NCI-H748 (cell line): Measurements from ENCODE around the gene MAPK8IP3.
"Not testable (repeated sequence)": the region's sequence is repeated elsewhere in the genome, so short reads cannot be mapped to it uniquely, and the experiment has no call there.

Source experiments
- DNase-seq: peaks from one replicate; lab custom pipeline; 2025; ENCODE audit not compliant: unreplicated experiment; lab: John Stamatoyannopoulos, UW

The MAPK8IP3 gene

DNA sequence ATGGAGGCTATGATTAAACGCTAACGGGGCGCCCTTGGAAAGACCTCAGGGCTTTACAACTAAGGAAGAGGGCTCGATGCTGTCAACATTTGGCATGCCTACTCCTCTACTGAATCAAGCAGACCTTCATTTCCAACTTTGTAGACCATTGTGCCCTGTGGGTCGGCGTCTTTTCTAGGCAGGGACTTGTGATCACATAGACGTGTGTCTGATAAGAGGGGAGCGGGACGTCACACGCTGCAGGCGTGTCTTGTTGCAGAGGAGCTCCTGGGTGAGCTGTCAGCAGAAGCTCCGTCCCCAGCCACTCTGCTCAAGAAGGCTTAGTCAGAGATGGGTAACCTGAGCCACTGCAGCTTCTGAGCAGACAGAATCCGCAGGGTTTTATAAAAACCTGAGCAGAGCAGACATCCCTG is 2.8 kb downstream of the MAPK8IP3 start:
- DNase-seq = no peak

DNA sequence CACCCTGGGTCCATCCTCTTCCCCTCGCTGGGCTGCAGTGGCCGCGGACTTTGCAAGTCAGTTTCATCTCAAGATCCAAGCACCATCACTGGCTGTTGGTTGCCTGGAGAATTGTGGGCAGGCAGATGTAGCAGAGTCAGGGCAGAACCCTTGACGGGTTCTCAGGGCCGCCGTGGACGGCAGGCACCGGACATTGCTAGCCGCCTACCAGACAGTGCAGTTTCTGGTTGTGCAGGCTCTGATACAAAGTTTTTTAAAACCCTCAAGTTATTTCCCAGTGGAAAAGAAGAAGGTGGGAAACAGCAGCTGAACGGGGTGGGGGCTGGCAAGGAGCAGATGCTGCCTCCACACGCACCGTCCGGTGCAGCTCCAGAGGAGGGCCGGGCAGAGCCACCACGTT is 3.4 kb downstream of the MAPK8IP3 start:
- DNase-seq = no peak

DNA sequence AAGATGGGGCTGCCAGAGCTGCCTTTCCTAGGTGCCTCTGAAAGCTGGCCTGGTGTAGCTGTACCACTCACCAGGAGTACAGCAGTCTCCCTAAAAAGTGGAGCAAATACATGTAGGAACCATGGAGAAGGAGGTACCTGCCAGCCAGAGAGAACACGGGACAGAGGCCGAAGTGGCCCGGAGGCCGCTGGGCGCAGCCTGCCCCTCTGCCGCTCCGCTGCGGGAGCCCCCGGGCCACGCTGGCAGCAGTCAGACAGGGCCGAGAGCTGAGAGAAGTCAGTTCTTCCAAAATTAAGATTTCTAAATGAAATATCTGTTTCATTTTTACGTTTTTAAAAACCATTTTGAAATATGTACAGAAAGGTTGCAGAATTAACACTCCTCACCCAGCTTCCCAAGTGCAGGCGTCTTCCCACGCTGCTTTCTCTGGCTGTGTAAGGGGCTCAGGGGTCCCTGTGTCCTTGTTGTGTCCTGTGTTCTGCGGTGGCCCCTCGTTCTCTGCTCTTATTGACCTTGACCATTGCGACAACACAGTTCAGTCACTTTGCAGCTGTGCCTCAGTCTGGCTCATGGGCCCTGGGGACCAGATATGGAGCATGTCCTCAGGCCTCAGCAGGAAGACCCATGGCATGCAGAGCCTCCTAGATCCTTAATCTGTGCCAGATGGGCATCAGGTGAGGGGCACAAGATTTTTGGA is 5.0 kb downstream of the MAPK8IP3 start:
- no peak for DNase-seq

DNA sequence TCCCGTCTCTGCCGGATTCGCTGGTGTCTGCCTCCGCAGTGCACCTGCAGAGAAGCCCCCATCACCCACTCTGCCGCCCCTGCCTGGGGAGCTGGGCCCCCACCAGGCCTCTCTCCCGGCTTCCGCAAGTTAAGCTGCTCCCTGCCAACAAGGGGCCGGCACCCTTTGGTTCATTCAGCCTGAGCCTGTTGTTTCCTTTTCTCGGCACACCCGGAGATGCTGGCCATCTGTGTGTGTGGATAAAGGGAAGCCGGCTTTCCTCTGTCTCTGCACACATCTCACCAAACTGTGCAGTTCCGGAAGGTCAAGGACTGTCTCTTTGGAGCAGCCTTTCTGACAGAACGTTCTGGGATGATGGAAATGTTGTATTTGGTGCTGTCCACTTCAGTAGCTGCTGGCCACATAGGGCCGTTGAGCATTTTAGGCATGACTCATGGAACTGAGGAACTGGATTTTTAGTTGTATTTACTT is 6.8 kb downstream of the MAPK8IP3 start:
- no peak for DNase-seq

DNA sequence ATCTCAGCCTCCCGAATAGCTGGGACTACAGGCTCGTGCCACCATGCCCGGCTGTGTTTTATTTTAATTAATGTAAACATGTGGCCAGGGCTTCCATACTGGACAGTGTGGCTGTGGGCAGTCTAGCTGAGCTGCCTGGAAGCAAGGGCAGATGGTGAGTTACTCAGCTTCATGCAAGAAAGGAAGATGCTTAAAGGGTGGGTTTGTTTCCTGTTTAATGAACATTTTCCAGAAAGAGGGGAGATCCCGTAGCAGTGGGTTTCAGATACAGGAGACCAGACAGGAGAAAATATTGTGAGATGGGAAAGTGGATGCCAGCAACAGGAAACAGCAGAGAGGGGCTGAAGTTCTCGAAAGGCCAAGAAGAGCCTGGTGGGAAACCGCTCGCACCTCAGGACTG is 7.3 kb downstream of the MAPK8IP3 start:
- no peak for DNase-seq

DNA sequence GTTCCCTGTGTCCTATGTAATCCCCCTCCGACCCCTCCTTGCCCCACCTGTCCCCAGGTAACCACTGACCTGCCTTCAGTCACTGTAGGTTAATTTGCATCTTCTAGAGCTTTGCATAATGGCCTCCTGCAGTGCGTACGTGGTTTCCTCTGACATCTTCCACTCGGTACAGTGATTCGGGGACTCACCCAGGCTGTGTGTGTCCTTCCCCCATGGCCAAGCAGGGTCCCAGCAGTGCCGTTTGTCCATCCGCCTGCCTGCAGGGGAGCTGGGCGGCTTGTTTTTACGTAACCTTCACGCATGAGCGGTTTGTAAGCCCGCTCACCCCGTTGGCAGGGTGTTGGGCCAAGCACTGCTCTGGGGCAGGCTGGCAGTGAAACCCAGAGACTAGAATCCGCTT is 7.9 kb downstream of the MAPK8IP3 start:
- no peak for DNase-seq

DNA sequence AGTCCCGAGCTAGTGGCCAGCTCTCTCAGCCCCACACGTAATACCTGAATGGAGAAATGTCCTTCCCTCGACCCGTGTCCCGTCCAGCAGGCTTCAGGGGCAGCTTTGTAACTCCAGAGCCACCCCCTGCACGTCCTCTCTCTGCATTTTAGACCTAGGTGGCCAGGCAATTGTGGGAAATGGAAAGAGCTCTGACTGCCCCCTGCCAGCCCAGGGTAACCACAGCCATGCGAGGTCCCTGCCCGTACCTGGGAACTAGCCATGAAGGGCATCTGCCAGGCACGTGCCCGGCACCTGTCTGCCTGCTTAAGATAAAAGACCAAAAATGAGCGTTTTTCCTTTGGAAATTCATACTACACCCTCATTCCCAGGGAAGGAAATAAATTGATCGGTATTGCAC is 9.2 kb downstream of the MAPK8IP3 start:
- DNase-seq = no peak

DNA sequence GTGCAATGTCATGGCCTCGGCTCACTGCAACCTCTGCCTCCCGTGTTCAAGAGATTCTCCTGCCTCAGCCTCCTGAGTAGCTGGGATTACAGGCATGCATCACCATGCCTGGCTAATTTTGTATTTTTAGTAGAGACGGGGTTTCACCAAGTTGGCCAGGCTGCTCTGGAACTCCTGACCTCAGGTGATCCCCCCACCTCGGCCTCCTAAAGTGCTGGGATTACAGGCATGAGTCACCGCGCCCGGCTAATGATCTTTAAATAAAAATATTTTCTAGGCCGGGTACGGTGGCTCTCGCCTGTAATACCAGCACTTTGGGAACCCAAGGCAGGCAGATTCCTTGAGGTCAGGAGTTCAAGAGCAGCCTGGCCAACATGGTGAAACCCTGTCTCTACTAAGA is 12.2 kb downstream of the MAPK8IP3 start:
- not testable (repeated sequence) for DNase-seq

DNA sequence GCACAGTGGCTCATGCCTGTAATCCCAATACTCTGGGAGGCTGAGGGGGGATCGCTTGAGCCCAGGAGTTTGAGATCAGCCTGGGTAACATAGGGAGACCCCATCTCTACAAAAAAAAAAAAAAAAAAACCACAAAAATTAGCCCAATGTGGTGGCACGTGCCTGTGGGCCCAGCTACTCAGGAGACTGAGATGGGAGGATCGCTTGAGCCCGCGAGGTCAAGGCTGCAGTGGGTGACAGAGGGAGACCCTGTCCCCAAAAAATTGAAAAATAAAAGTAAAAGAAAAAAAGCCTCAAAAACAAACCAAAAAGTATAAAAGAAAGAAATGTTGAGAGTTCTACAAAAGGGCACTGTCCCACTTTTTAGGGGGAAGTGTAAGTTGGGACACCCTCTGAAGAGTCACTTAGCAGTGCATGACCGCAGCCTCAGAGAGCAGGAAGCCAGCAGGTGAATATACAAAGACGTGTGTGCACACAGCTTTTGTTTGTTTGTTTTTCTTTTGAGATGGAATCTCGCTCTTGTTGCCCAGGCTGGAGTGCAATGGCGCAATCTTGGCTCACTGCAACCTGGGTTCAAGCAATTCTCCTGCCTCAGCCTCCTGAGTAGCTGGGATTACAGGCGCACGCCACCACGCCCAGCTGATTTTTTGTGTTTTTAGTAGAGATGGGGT is 13.7 kb downstream of the MAPK8IP3 start:
- peak; percentile 5 for DNase-seq

DNA sequence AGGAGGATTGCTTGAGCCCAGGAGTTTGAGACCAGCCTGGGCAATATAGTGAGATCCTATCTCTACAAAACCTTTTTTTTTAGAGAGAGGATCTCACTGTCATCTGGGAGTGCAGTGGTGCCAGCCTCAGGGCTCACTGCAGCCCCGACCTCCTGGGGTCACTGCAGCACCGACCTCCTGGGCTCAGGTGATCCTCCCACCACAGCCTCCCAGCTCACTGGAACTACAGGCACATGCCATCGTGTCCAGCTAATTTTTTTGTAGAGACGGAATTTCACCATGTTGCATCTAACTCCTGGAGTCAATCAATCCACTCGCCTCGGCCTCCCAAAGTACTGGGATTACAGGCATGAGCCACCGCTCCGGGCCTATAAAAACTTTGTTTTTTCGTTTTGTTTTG is 15.4 kb downstream of the MAPK8IP3 start:
- no peak for DNase-seq

DNA sequence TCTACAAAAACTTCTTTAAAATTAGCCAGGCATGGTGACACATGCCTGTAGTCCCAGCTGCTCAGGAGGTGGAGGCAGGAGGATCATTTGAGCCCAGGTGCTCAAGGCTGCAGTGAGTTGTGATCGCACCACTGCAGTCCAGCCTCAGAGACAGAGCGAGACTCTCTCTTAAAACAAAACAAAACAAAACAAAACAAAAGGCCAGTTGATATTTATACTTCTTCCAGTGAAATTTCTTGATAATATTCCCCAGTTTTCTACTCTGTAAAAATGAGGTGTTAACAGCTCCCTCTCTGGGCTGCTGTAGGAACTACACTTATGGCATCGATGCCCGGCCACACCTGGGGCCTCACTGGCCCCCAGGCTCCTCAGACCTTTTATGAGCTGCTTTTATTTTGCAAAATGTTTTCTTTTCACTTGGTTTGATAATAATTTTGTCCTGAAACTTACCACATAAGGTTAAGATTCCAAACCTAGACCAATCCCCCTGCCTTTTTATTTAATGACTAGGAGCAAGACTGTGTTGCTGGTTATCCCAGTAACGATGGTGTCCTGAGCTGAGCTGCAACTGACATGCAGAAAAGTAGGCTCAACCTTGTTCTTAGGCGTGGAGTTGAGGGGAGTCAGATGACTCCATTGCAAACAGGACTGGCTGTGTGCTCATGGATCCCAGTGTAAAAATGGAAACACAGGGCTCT is 17.6 kb downstream of the MAPK8IP3 start:
- peak; percentile 22 for DNase-seq

DNA sequence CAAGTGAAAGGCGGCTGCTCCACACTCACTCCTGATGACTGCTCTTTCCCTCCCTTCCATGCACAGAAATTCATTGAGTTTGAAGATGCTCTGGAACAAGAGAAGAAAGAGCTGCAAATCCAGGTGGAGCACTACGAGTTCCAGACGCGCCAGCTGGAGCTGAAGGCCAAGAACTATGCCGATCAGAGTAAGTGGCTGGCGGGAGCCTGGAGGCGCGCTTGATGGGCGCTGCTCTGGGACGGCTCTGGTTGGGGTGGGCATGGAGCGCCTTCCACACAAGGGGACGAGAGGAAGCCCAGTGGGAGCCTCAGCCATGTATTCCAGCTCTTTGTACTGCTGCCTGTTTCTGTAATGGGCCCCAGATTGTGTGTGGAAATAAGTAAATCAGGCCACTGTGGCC is 18.5 kb downstream of the MAPK8IP3 start:
- no peak for DNase-seq

DNA sequence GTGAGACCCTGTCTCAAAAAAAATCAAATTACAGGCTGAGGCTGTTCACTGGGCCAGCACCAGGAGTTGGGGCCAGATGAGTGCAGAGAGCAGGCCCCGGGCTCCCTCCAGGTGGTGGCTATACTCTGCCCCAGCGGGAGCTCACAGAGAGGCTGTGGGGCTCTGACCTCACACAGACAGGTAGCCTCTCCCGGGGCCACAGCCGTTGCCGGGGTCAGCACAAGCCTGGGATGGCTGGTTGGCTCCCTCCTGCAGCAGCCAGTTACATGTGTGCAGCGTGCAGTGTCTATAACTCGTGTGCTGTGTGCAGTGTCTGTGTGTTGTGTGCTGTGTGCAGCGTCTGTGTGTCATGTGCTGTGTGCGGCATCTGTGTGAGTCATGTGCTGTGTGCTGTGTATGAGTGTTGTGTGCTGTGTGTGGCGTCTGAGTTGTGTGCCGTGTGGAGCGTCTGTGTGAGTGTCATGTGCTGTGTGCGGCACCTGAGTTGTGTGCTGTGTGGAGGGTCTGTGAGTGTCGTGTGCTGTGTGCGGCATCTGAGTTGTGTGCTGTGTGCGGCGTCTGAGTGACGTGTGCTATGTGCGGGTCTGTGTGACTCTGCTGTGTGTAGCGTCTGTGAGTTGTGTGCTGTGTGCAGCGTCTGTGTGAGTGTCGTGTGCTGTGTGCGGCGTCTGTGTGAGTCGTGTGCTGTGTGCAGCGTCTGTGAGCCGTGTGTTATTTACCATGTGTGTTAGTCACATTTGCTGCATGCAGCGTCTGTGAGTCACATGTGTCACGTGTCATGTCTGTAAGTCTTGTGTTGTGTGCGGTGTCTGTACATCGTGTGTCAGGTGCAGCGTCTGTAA is 20.9 kb downstream of the MAPK8IP3 start:
- no peak for DNase-seq

DNA sequence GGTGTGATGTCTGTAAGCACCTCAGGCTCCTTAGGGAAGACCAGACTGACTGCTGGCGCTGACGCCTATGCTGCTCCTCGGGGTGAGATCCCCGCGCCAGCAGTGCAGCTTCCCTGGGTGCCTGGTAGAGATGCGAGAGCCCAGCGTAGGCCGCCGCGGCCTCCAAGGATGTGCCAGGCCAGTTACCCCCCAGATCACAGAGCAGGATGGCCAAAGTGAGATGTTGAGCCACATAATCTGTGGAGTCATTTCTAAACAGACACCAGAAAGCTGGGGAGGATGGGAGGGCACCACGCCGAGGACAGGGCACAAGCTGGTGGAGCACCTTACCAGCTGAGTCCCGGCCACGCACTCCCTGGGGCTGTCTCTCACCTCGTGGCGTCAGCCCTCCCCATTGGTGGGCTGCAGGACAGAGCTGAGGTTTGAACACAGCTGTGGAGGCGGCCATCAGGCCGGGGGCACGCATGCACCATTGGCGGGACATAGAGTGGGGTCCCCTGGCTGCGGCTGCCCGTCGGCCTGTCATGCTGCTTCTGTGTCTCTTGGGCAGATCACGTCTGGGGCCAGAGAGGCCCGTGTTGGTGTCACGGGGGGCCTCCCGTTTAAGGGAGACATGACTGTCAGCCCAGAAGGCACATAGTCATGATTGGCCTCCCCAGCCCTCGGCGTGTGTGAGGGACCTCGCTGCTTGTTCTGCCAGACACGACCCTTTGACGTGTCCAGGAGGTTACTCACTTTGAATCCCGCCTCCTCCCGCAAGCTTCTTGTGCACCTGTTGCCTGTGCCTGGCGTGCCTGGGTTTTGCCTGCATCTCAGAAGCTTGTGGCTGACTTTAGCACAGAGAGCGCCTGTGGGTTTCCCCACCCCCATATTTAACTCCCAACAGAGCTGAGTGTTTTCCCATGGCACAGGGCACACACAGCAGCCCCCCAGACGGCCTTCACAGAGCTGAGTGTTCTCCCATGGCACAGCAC is 21.9 kb downstream of the MAPK8IP3 start:
- no peak for DNase-seq

DNA sequence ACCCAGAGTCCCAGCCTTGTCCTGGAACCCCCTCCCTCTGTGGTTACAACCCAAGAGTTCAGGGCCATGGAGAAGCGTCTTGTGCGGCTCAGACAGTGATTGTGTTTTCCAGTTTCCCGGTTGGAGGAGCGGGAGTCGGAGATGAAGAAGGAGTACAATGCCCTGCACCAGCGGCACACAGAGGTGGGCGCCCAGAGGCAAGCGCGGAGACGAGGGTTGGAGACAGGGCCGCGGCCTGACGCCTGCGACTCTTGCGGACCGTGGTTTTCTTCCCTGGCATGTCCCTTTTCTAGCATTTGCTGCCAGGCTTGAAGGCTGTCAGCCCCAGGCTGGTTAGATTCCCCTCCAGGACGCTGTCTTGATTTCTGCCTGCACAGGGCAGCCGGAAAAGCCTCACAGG is 23.0 kb downstream of the MAPK8IP3 start:
- DNase-seq = no peak

DNA sequence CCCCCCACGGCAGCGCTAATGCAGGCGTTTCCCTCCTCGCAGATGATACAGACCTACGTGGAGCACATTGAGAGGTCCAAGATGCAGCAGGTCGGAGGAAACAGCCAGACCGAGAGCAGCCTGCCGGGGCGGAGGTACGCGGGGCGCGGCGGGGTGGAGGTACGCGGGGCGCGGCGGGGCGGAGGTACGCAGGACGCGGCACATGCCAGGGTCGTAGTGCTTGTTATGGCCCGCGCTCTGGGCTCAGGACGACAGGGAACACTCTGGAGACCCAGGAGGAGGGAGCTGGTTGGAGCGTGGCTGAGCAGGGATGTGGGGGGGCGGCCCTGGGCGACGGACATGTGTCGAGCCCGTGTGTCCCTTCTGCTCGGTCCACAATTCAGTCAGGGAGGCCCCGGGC is 23.4 kb downstream of the MAPK8IP3 start:
- DNase-seq = no peak

DNA sequence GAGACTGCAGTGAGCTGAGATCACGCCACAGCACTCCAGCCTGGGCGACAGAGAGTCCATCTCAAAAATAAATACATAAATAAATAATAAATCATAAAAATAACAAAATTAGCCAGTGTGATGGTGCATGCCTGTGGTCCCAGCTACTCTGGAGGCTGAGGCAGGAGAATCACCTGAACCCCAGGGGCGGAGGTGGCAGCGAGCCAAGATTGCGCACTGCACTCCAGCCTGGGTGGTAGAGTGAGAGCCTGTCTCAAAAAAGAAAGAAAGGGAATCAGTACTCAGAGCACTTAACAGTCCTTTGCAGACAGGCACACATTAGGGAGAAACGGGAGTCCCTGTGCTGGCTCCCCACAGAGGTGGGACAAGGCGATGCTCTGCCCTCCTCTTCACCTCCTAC is 25.1 kb downstream of the MAPK8IP3 start:
- no peak for DNase-seq

DNA sequence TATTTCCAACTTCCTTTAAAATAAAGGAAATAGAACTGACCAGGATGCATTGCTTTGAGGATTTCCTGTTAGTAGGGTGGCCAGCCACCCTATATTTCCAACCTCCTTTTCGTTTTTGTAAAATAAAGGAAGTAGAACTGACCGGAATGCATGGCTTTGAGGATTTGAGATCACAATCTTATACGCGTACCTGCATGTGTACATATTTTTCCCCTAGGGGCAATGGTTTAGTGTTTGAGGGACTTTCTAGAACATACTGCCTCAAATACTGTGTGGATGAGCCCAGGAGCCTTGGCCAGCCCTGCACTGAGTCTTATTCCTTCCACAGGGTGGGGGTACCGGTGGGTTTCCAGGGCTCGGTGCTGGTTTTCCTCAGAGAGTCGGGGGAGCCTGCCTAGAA is 25.6 kb downstream of the MAPK8IP3 start:
- DNase-seq = no peak

DNA sequence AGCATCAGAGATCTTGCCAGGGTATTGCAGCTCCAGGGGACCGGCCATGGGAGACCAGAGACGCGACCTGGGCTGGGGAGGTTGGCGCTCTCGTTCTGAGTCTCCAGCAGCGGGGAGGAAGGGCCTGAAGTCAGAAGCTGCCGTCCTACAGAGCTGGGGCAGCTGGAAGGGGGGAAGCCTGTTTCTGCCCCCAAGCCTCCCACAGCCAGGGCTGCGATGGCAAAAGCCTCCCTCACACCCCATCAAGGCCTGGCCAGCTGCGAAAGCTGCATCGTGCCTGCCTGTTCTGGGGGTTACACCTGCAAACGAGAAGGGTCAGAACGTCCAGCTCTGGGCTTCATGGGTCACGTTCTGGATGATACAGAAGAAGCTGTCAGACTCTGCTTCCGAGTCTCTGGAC is 26.1 kb downstream of the MAPK8IP3 start:
- DNase-seq = no peak

DNA sequence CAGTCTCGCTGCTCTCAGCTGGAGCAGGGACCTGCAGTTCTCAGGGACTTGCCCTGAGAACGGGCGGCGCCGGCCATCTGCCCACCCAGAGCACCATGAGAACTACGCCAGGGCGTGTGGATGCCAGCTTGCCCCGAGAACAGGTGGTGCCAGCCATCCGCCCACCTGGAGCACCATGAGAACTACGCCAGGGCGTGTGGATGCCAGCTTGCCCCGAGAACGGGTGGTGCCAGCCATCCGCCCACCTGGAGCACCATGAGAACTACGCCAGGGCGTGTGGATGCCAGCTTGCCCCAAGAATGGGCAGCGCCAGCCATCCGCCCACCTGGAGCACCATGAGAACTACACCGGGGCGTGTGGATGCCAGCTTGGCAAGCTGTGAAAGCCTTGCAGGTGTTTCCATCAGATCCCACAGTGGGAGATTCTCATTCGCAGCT is 26.6 kb downstream of the MAPK8IP3 start:
- DNase-seq = not testable (repeated sequence)
